GM21367 (cell line): ENCODE data around the gene NPIPA8.
"Not testable (repeated sequence)": the region's sequence is repeated elsewhere in the genome, so short reads cannot be mapped to it uniquely, and the experiment has no call there.

ENCODE experiments used
- ATAC-seq: cut with Tn5 transposase; IDR thresholded peaks from one replicate; pipeline ENCODE4 v1.9.1; 2021; ENCODE audit not compliant: unreplicated experiment

NPIPA8 gene

GRCh38 chr16:18336636-18337035 is at the start of gene NPIPA8:
Gene NPIPA8, minus strand, starts transcription at chr16:18336736. Its CDS starts 4,074 bp downstream, at chr16:18332662.
- not testable (repeated sequence) for ATAC-seq

- ATAC-seq, result not testable (repeated sequence)
Observed at GRCh38 chr16:18385285-18385684, 48.7 kb upstream of the NPIPA8 start.

GRCh38 chr16:18384869-18385268 is 48.3 kb upstream of the NPIPA8 start:
- ATAC-seq, result not testable (repeated sequence)

- ATAC-seq, result not testable (repeated sequence)
Observed at GRCh38 chr16:18384098-18384636, 47.6 kb upstream of the NPIPA8 start.

GRCh38 chr16:18382696-18383095 is 46.2 kb upstream of the NPIPA8 start:
- ATAC-seq, result not testable (repeated sequence)

- not testable (repeated sequence) for ATAC-seq
Observed at GRCh38 chr16:18347742-18348141, 11.2 kb upstream of the NPIPA8 start.

- ATAC-seq, result not testable (repeated sequence)
Observed at GRCh38 chr16:18346993-18347392, 10.5 kb upstream of the NPIPA8 start.

- not testable (repeated sequence) for ATAC-seq
Observed at GRCh38 chr16:18344634-18345033, 8.1 kb upstream of the NPIPA8 start.

GRCh38 chr16:18341986-18342385 is 5.5 kb upstream of the NPIPA8 start:
- ATAC-seq, result not testable (repeated sequence)

- not testable (repeated sequence) for ATAC-seq
Observed at GRCh38 chr16:18341417-18341960, 5.0 kb upstream of the NPIPA8 start.

GRCh38 chr16:18339210-18339609 is 2.7 kb upstream of the NPIPA8 start:
- ATAC-seq, result not testable (repeated sequence)

GRCh38 chr16:18311811-18312210 is 24.7 kb downstream of the NPIPA8 start:
- ATAC-seq, result not testable (repeated sequence)

GRCh38 chr16:18309159-18309558 is 27.4 kb downstream of the NPIPA8 start:
- ATAC-seq, result not testable (repeated sequence)

- not testable (repeated sequence) for ATAC-seq
Observed at GRCh38 chr16:18307241-18307640, 29.3 kb downstream of the NPIPA8 start.

- not testable (repeated sequence) for ATAC-seq
Observed at GRCh38 chr16:18306066-18306465, 30.5 kb downstream of the NPIPA8 start.

- ATAC-seq, result not testable (repeated sequence)
Observed at GRCh38 chr16:18303059-18303706, 33.4 kb downstream of the NPIPA8 start.

- not testable (repeated sequence) for ATAC-seq
Observed at GRCh38 chr16:18297714-18298113, 38.8 kb downstream of the NPIPA8 start.

- ATAC-seq, result not testable (repeated sequence)
Observed at GRCh38 chr16:18296931-18297330, 39.6 kb downstream of the NPIPA8 start.

- not testable (repeated sequence) for ATAC-seq
Observed at GRCh38 chr16:18294371-18294770, 42.2 kb downstream of the NPIPA8 start.

- ATAC-seq, result not testable (repeated sequence)
Observed at GRCh38 chr16:18293337-18293956, 43.1 kb downstream of the NPIPA8 start.

- ATAC-seq, result not testable (repeated sequence)
Observed at GRCh38 chr16:18290959-18291358, 45.6 kb downstream of the NPIPA8 start.

- not testable (repeated sequence) for ATAC-seq
Observed at GRCh38 chr16:18286342-18286741, 50.2 kb downstream of the NPIPA8 start.
